ENCODE results near the gene NRXN2. TPM values are rescaled to one million over a fixed set of nuclear protein-coding genes. Genes with fewer than 3 reads are reported as not detected.

Gene NRXN2
- total and polyA plus RNA-seq, 2 donors (not counting 3 experiments of a cell fraction or from before 2014, with no cell fraction given), result not detected

GRCh38 chr11:64593156-64594105, 129.6 kb downstream of the NRXN2 start:
- no peak overlapping the region for H3K4me2 ChIP-seq (ENCODE audit: insufficient read depth, low read length)
- dilution Hi-C loops (cut with MboI; ENCODE audit: extremely low pct_ligation_motif_present, low sequenced_read_pairs), result no loop called here
- intact Hi-C loops (cut with micrococcal nuclease), result no loop called here
- TF ChIP-seq GATA2 (IDR thresholded peaks at IDR 0.05; ENCODE audit: insufficient read depth, insufficient read length, low read depth, low read length) (no peak), EZH2 (IDR thresholded peaks at IDR 0.05; ENCODE audit: borderline replicate concordance, low read depth, low read length, severe bottlenecking) (no peak), JUN (IDR thresholded peaks at IDR 0.05; ENCODE audit: borderline replicate concordance, insufficient read depth, insufficient read length, low read depth) (no peak), POLR2A (IDR thresholded peaks at IDR 0.05; ENCODE audit: low read depth, low read length) (no peak), POLR2AphosphoS5 (IDR thresholded peaks at IDR 0.05; ENCODE audit: insufficient read depth, low read depth, low read length) (no peak), MAX (IDR thresholded peaks at IDR 0.05; ENCODE audit: insufficient read depth, insufficient read length) (no peak), FOS (IDR thresholded peaks at IDR 0.05; ENCODE audit: borderline replicate concordance, insufficient read depth, low read length) (no peak), MYC (IDR thresholded peaks at IDR 0.05; ENCODE audit: low read depth, low read length) (no peak)
- TF ChIP-seq, protein P1, sequence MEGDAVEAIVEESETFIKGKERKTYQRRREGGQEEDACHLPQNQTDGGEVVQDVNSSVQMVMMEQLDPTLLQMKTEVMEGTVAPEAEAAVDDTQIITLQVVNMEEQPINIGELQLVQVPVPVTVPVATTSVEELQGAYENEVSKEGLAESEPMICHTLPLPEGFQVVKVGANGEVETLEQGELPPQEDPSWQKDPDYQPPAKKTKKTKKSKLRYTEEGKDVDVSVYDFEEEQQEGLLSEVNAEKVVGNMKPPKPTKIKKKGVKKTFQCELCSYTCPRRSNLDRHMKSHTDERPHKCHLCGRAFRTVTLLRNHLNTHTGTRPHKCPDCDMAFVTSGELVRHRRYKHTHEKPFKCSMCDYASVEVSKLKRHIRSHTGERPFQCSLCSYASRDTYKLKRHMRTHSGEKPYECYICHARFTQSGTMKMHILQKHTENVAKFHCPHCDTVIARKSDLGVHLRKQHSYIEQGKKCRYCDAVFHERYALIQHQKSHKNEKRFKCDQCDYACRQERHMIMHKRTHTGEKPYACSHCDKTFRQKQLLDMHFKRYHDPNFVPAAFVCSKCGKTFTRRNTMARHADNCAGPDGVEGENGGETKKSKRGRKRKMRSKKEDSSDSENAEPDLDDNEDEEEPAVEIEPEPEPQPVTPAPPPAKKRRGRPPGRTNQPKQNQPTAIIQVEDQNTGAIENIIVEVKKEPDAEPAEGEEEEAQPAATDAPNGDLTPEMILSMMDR (IDR thresholded peaks at IDR 0.05; ENCODE audit: extremely low read depth in 1 of 2, insufficient read depth in 1 of 2, low read depth in 1 of 2, low read length in 2 of 2), result no peak
- no peaks in the 10 kb centered on the region for H3K27me3 ChIP-seq (ENCODE audit: control insufficient read depth in 2 of 2, insufficient read depth in 2 of 2, low read length in 2 of 2)
- no peak overlapping the region for H3K9ac ChIP-seq (replicated peaks; ENCODE audit: extremely low read depth, insufficient read depth, low read length)
- H2AFZ ChIP-seq (ENCODE audit: low read depth, low read length), result no peak overlapping the region
- DNase-seq (ENCODE audit: low read depth, low spot score), result no peak
- FAIRE-seq, result no peak
- no TSS peak for BruUV-seq (replicated peaks)
- no peaks in the 10 kb centered on the region for H4K20me1 ChIP-seq (replicated peaks; ENCODE audit: control insufficient read depth, extremely low read depth, insufficient read depth, low read length)
- H3K9me1 ChIP-seq (replicated peaks; ENCODE audit: control insufficient read depth, extremely low read depth, insufficient read depth, low read length), result no peaks in the 10 kb centered on the region
- no peaks in the 10 kb centered on the region for H3K36me3 ChIP-seq (ENCODE audit: control insufficient read depth in 2 of 2, extremely low read depth in 1 of 2, insufficient read depth in 2 of 2, low read length in 2 of 2)
- ChIA-PET CTCF (no interaction called here), POLR2A (no interaction called here)
- no peaks in the 10 kb centered on the region for H3K4me1 ChIP-seq (ENCODE audit: control insufficient read depth, extremely low read depth, insufficient read depth, low read length)
- H3K79me2 ChIP-seq (ENCODE audit: control insufficient read depth, insufficient read depth, low read length), result no peaks in the 10 kb centered on the region
- H3K9me3 ChIP-seq (replicated peaks; ENCODE audit: control insufficient read depth, insufficient read depth, low read length), result no peaks in the 10 kb centered on the region
- H3K4me3 ChIP-seq (replicated peaks in 1 of 3; ENCODE audit: insufficient read depth in 1 of 3, low read depth in 1 of 3, low read length in 3 of 3), result no peak overlapping the region
- no peak overlapping the region for H3K27ac ChIP-seq (ENCODE audit: insufficient read depth, low read depth, low read length)

All from endothelial cell of umbilical vein (primary cell).